HepG2 (cell line): ENCODE measurements around the gene KAZN. TPM values are rescaled to one million over a fixed set of nuclear protein-coding genes. Genes with fewer than 3 reads are reported as not detected.
A peak's percentile ranks its signal among the peaks of the same experiment; 100 is the strongest.

ENCODE experiments used
- ATAC-seq: fragments of 200-7000 bp; cut with Tn5 transposase; 3 replicates; pipeline ENCODE4 v1.9.1; 2020; ENCODE audit warnings: mild to moderate bottlenecking, moderate library complexity
- BruUV-seq: library from RNA; stranded (reverse); fragments of 400-500 nt; replicated peaks from 2 replicates; lab custom pipeline; 2021; lab: Mats Ljungman, UMichigan
- CTCF ChIA-PET: fragments of 300-600 bp; formaldehyde crosslinking; extraction: SDS; loops from one replicate; lab custom pipeline; 2021; ENCODE audit warnings: low total read pairs, inconsistent platforms, low intra/inter-chr PET ratio; lab: Yijun Ruan, JAX
- POLR2A ChIA-PET: fragments of 350-600 bp; sonication (Branson Sonifier 250); formaldehyde crosslinking; loops from one replicate; lab custom pipeline; 2020; ENCODE audit warnings: antibody characterized with exemption, inconsistent platforms; lab: Yijun Ruan, JAX
- DNase-seq: peaks from one replicate; pipeline ENCODE4 v3.0.0-alpha.2; 2015; ENCODE audit warnings: low spot score
- FAIRE-seq: peaks from 3 replicates; lab custom pipeline; 2011; peaks lifted over from hg19 to GRCh38; lab: Jason Lieb, UNC
- H2AFZ ChIP-seq: one replicate; pipeline ENCODE4 v1.6.1; 2011; ENCODE audit warnings: low read length, inconsistent platforms
- H3K27ac ChIP-seq: fragments of 300-600 bp; 3 replicates; pipeline ENCODE4 v1.8.0; 2011; ENCODE audit warnings: mixed run types, mild to moderate bottlenecking, mixed read lengths, low read length, inconsistent platforms; ENCODE audit not compliant: insufficient read depth; ENCODE audit errors: extremely low read length
- H3K27me3 ChIP-seq, 2 experiments: fragments of 200-600 bp in 1 of 2; 2 replicates in 1 of 2; 3 replicates in 1 of 2; pipeline versions ENCODE4 v1.6.0 to v1.8.0; 2011; ENCODE audit warnings: low read length in 2 of 2, mild to moderate bottlenecking in 2 of 2, moderate library complexity in 2 of 2, inconsistent platforms in 1 of 2; ENCODE audit not compliant: insufficient read depth in 2 of 2, control insufficient read depth in 1 of 2
- H3K36me3 ChIP-seq, 2 experiments: fragments of 200-600 bp in 1 of 2; replicated peaks in 1 of 2; 2 replicates in 1 of 2; 3 replicates in 1 of 2; pipeline versions ENCODE4 v1.5.1 to v1.8.0; 2011; ENCODE audit warnings: low read length in 2 of 2, inconsistent platforms in 1 of 2; ENCODE audit not compliant: insufficient read depth in 2 of 2, control insufficient read depth in 1 of 2
- H3K4me1 ChIP-seq: 2 replicates; pipeline ENCODE4 v1.5.1; 2012; ENCODE audit warnings: low read length, inconsistent platforms; ENCODE audit not compliant: insufficient read depth
- H3K4me2 ChIP-seq: 2 replicates; pipeline ENCODE4 v1.6.0; 2011; ENCODE audit warnings: low read depth, low read length, inconsistent platforms
- H3K4me3 ChIP-seq, 3 experiments: fragments of 200-600 bp in 1 of 3; sonication (generic), shearing (Covaris generic) in 1 of 3; replicated peaks in 1 of 3; 2 replicates each; pipeline ENCODE4 v1.5.1; 2011 to 2016; ENCODE audit warnings: low read length in 3 of 3, inconsistent platforms in 2 of 3, low read depth in 2 of 3, mild to moderate bottlenecking in 2 of 3, control low read depth in 1 of 3, mixed read lengths in 1 of 3; ENCODE audit not compliant: insufficient read depth in 1 of 3
- H3K79me2 ChIP-seq: one replicate; pipeline ENCODE4 v1.6.1; 2011; ENCODE audit warnings: low read length, inconsistent platforms; ENCODE audit not compliant: insufficient read depth
- H3K9ac ChIP-seq: 2 replicates; pipeline ENCODE4 v1.6.0; 2011; ENCODE audit warnings: mild to moderate bottlenecking, low read depth, low read length, inconsistent platforms; ENCODE audit not compliant: insufficient read depth
- H3K9me3 ChIP-seq: 2 replicates; pipeline ENCODE4 v1.5.1; 2012; ENCODE audit warnings: mild to moderate bottlenecking, low read length
- H4K20me1 ChIP-seq: 2 replicates; pipeline ENCODE4 v1.6.0; 2011; ENCODE audit warnings: inconsistent platforms, mild to moderate bottlenecking, low read length, moderate library complexity; ENCODE audit not compliant: insufficient read depth
- BCL6 ChIP-seq: IDR thresholded peaks from 2 replicates; pipeline ENCODE4 v1.6.1; 2016; ENCODE audit warnings: missing genetic modification reagents, missing compliant biosample characterization
- CEBPB ChIP-seq: IDR thresholded peaks from 2 replicates; pipeline ENCODE4 v1.6.1; 2011; ENCODE audit warnings: low read depth, low read length, improper control_type of control experiment, borderline replicate concordance
- DBP ChIP-seq: sonication (generic); formaldehyde crosslinking; IDR thresholded peaks from 2 replicates; pipeline ENCODE4 v1.4.0; 2020; ENCODE audit warnings: missing genetic modification reagents; ENCODE audit errors: not compliant biosample characterization
- HDAC1 ChIP-seq: sonication (generic); formaldehyde crosslinking; IDR thresholded peaks from 2 replicates; pipeline ENCODE4 v1.5.1; 2020; ENCODE audit warnings: mild to moderate bottlenecking, missing genetic modification reagents
- HNF4A ChIP-seq: sonication (generic); formaldehyde crosslinking; IDR thresholded peaks from 2 replicates; pipeline ENCODE4 v1.4.0; 2020; ENCODE audit warnings: missing genetic modification reagents
- HNF4G ChIP-seq, 2 experiments: sonication (generic) in 1 of 2; formaldehyde crosslinking in 1 of 2; IDR thresholded peaks; 2 replicates each; pipeline versions ENCODE4 v1.4.0 to v1.6.1; 2011 to 2020; ENCODE audit warnings: borderline replicate concordance in 2 of 2, low read depth in 2 of 2, mild to moderate bottlenecking in 2 of 2, low read length in 1 of 2, missing genetic modification reagents in 1 of 2, moderate library complexity in 1 of 2
- MAFF ChIP-seq: IDR thresholded peaks from 2 replicates; pipeline ENCODE4 v1.6.1; 2011; ENCODE audit warnings: low read depth, low read length, improper control_type of control experiment
- MAFK ChIP-seq, 2 experiments: IDR thresholded peaks in 1 of 2; conservative IDR thresholded peaks in 1 of 2; 2 replicates each; pipeline ENCODE4 v1.6.1; 2011; ENCODE audit warnings: improper control_type of control experiment in 2 of 2, low read length in 2 of 2
- PREB ChIP-seq: sonication (generic); formaldehyde crosslinking; IDR thresholded peaks from 2 replicates; pipeline ENCODE4 v1.4.0; 2020; ENCODE audit warnings: missing genetic modification reagents
- REST ChIP-seq, 2 experiments: IDR thresholded peaks; 2 replicates each; pipeline ENCODE4 v1.6.1; 2011 to 2012; ENCODE audit warnings: low read length in 2 of 2, borderline replicate concordance in 1 of 2, low read depth in 1 of 2, mild to moderate bottlenecking in 1 of 2, moderate library complexity in 1 of 2
- RXRB ChIP-seq: IDR thresholded peaks from 2 replicates; pipeline ENCODE4 v1.6.1; 2016; ENCODE audit warnings: borderline replicate concordance, missing genetic modification reagents, missing compliant biosample characterization
- ZNF580 ChIP-seq: IDR thresholded peaks from 2 replicates; pipeline ENCODE4 v1.6.1; 2016; ENCODE audit warnings: low read depth, borderline replicate concordance
- ZNF629 ChIP-seq: sonication (generic); formaldehyde crosslinking; conservative IDR thresholded peaks from 2 replicates; pipeline ENCODE4 v1.5.0; 2020; ENCODE audit warnings: missing genetic modification reagents
- ZNF737 ChIP-seq: sonication (generic); formaldehyde crosslinking; IDR thresholded peaks from 2 replicates; pipeline ENCODE4 v1.5.0; 2020; ENCODE audit warnings: missing genetic modification reagents, mild to moderate bottlenecking, borderline replicate concordance
- WGBS: methylation state at CpG from one replicate; pipeline ENCODE4 v1.1.6; 2017; ENCODE audit warnings: low lambda C conversion rate; 5-methylcytosine and 5-hydroxymethylcytosine counted together
- in situ Hi-C: cut with HindIII; loops from 2 replicates; pipeline ENCODE4 v1.10.0; 2017; ENCODE audit warnings: low pct_unique_long_range_greater_than_20kb; ENCODE audit not compliant: extremely low pct_ligation_motif_present
- intact Hi-C: fragments of 100-400 bp; cut with micrococcal nuclease; formaldehyde crosslinking; loops from one replicate; pipeline ENCODE4 v1.10.0; 2022; ENCODE audit not compliant: unreplicated experiment
- polyA plus RNA-seq, 8 experiments: library from polyadenylated mRNA; depleted of rRNA in 3 of 8; stranded (reverse) in 7 of 8; unstranded in 1 of 8; fragments of >200 nt; fragmentation: Illumina TruSeq in 4 of 8; extraction: Trizol in 4 of 8; gene quantifications; 2 replicates each; pipeline versions ENCODE4 v1.2.1 to v1.2.3, GENCODE V29; 2011 to 2016; ENCODE audit warnings: low read depth in 4 of 8, missing spikeins in 1 of 8, mixed read lengths in 1 of 8; ENCODE audit not compliant: insufficient read depth in 1 of 8
- total RNA-seq, 5 experiments: library from RNA; depleted of rRNA; stranded (reverse); fragments of >200 nt; fragmentation: Illumina TruSeq; extraction: Trizol; gene quantifications; 2 replicates each; pipeline ENCODE4 v1.2.3, GENCODE V29; 2016; ENCODE audit warnings: low read depth in 1 of 5

Gene KAZN
- total and polyA plus RNA-seq, 2 of the 13 experiments (the other 11 are each of a cell fraction or from before 2014, with no cell fraction given) = 10.4 to 13.5 TPM

GRCh38 chr1:14994148-14994547, 395.7 kb downstream of the KAZN start:
- in situ Hi-C loops = no loop called here
- Histone ChIP-seq H3K4me1 (peaks cover 75% of the 10 kb centered on the region), H3K79me2 (peaks cover 10% of the 10 kb centered on the region), H3K36me3 (peaks cover 2 to 16% of the 10 kb centered on the region in 2 experiments; a peak in 2 of 5 replicates), H3K9ac (no peak overlapping the region), H4K20me1 (peaks cover 17% of the 10 kb centered on the region; the same call in 1 of the 2 replicates), H3K9me3 (no peaks in the 10 kb centered on the region), H3K27me3 (no peaks in the 10 kb centered on the region), H3K4me3 (no peak overlapping the region), H3K27ac (no peak overlapping the region), H3K4me2 (peak overlapping the region; percentile 5; the same call in 1 of the 2 replicates), H2AFZ (no peak overlapping the region)
- WGBS = 47% methylated on average over 5 of the region's 7 CpGs
- TF ChIP-seq DBP (CRISPR knock-in tag) = no peak
- TF ChIP-seq ZNF629 (CRISPR knock-in tag) = peak; percentile 46
- TF ChIP-seq ZNF737 (CRISPR knock-in tag) = no peak
- peak; percentile 40; the same call in 1 of the 2 replicates for TF ChIP-seq BCL6 (CRISPR knock-in tag)
- peak; percentile 68; the same call in 1 of the 2 replicates for TF ChIP-seq HNF4A
- no peak for TF ChIP-seq PREB (CRISPR knock-in tag)
- TF ChIP-seq HNF4G (IDR thresholded peaks at IDR 0.05; ENCODE audit: borderline replicate concordance, low read depth, low read length) = 0 out of 2 replicates have a peak, but pooled peaks have one; percentile 46
- no peak for TF ChIP-seq HNF4G (CRISPR knock-in tag; IDR thresholded peaks at IDR 0.05; ENCODE audit: borderline replicate concordance, low read depth)
- TF ChIP-seq RXRB (CRISPR knock-in tag) = no peak
- TF ChIP-seq REST (IDR thresholded peaks at IDR 0.05; ENCODE audit: borderline replicate concordance in 1 of 2, low read depth in 1 of 2, low read length in 2 of 2) = no peak
- 0 out of 2 replicates have a peak, but pooled peaks have one; percentile 21 for TF ChIP-seq HDAC1
- peak in 1 of 2 experiments; percentile 55; a peak in 3 of 4 replicates for TF ChIP-seq MAFK (conservative IDR thresholded peaks at IDR 0.05 in 1 of 2, IDR thresholded peaks at IDR 0.05 in 1 of 2; ENCODE audit: low read length in 2 of 2)
- peak; percentile 75; the same call in 1 of the 2 replicates for TF ChIP-seq CEBPB
- TF ChIP-seq ZNF580 (CRISPR knock-in tag) = no peak
- peak; percentile 36; the same call in 1 of the 2 replicates for TF ChIP-seq MAFF
- peak; percentile 39 for FAIRE-seq
- ChIA-PET CTCF (no interaction called here), POLR2A (no interaction called here)
- no TSS peak for BruUV-seq
- DNase-seq = no peak
- ATAC-seq = no peak; the same call in 2 of the 3 replicates
- intact Hi-C loops = no loop called here
